Upper lobe of right lung (tissue), 1 donor: Measurements from ENCODE around the gene ARHGEF37. TPM values are rescaled to one million over a fixed set of nuclear protein-coding genes. Genes with fewer than 3 reads are reported as not detected.

ENCODE experiments used
- ATAC-seq: fragments of 200-7000 bp; cut with Tn5 transposase; one replicate; pipeline ENCODE4 v1.9.1; 2020; ENCODE audit warnings: mild to moderate bottlenecking, moderate library complexity
- DNase-seq: peaks from one replicate; pipeline ENCODE4 v3.0.0-alpha.2; 2020
- H3K27ac ChIP-seq: fragments of 200-600 bp; one replicate; pipeline ENCODE4 v1.8.0; 2022
- H3K27me3 ChIP-seq: fragments of 200-600 bp; one replicate; pipeline ENCODE4 v1.8.0; 2022; ENCODE audit warnings: mild to moderate bottlenecking
- H3K36me3 ChIP-seq: fragments of 200-600 bp; one replicate; pipeline ENCODE4 v1.8.0; 2022
- H3K4me1 ChIP-seq: fragments of 200-600 bp; one replicate; pipeline ENCODE4 v1.8.0; 2022
- H3K4me3 ChIP-seq: fragments of 200-600 bp; one replicate; pipeline ENCODE4 v1.8.0; 2022; ENCODE audit warnings: mild to moderate bottlenecking
- H3K9me3 ChIP-seq: fragments of 200-600 bp; one replicate; pipeline ENCODE4 v1.8.0; 2022
- CTCF ChIP-seq: fragments of 200-600 bp; IDR thresholded peaks from one replicate; pipeline ENCODE4 v1.8.0; 2022; ENCODE audit warnings: antibody characterized with exemption
- intact Hi-C: fragments of 100-400 bp; cut with DNase I; formaldehyde crosslinking; loops from one replicate; pipeline ENCODE4 v1.11.0; 2022
- total RNA-seq: library from RNA; stranded (reverse); fragmentation: NEBNext Ultra II Directional; extraction: Animal tissue kit (Norgen Biotek cat#: 25700); gene quantifications from one replicate; pipeline ENCODE4 v1.2.1, GENCODE V29; 2021
- donor health status: DM: no; HTN: yes; CAD: no; lungs with severe emphysema.

ARHGEF37 gene
- total RNA-seq, 1 donor from 2014 or later = 13.3 TPM

- Histone ChIP-seq H3K4me3 (no peak overlapping the region), H3K36me3 (no peaks in the 10 kb centered on the region), H3K27ac (no peak overlapping the region), H3K9me3 (no peaks in the 10 kb centered on the region), H3K4me1 (peaks cover under 1% of the 10 kb centered on the region), H3K27me3 (no peaks in the 10 kb centered on the region)
- DNase-seq = no peak
- no peak for ATAC-seq
- intact Hi-C loops = no loop called here
- TF ChIP-seq CTCF = no peak
These were observed 101.3 kb downstream of the ARHGEF37 start for GRCh38 chr5:149682532-149683075.

GRCh38 chr5:149683964-149684363 is 102.7 kb downstream of the ARHGEF37 start:
- TF ChIP-seq CTCF = no peak
- intact Hi-C loops = no loop called here
- Histone ChIP-seq H3K4me3 (no peak overlapping the region), H3K36me3 (no peaks in the 10 kb centered on the region), H3K4me1 (peaks cover 11% of the 10 kb centered on the region), H3K27ac (no peak overlapping the region), H3K9me3 (no peaks in the 10 kb centered on the region), H3K27me3 (no peaks in the 10 kb centered on the region)
- ATAC-seq = no peak
- DNase-seq = no peak

- no peak overlapping the region for H3K27ac ChIP-seq
- H3K36me3 ChIP-seq = no peaks in the 10 kb centered on the region
- H3K27me3 ChIP-seq = no peaks in the 10 kb centered on the region
- no peaks in the 10 kb centered on the region for H3K9me3 ChIP-seq
- TF ChIP-seq CTCF = no peak
- ATAC-seq (no peak), DNase-seq (no peak)
- H3K4me3 ChIP-seq = no peak overlapping the region
- peaks cover 11% of the 10 kb centered on the region for H3K4me1 ChIP-seq
- intact Hi-C loops = no loop called here
These were observed 103.1 kb downstream of the ARHGEF37 start for GRCh38 chr5:149684371-149684770.

Other genes with a start within 250 kb of the ARHGEF37 start
- 23.9 TPM for gene GRPEL2, start 236.0 kb upstream of the ARHGEF37 start, total RNA-seq
- gene PCYOX1L, start 223.5 kb upstream of the ARHGEF37 start, total RNA-seq = 6.6 TPM
- not detected for gene IL17B, start 202.2 kb upstream of the ARHGEF37 start, total RNA-seq
- gene CSNK1A1, start 30.1 kb upstream of the ARHGEF37 start, total RNA-seq = 191 TPM
- 9.8 TPM for gene PPARGC1B, start 148.8 kb downstream of the ARHGEF37 start, total RNA-seq